NCI-H2196 (cell line): ENCODE results near the gene CCDC124.

ENCODE experiments used
- DNase-seq: peaks from one replicate; lab custom pipeline; 2025; ENCODE audit not compliant: unreplicated experiment; lab: John Stamatoyannopoulos, UW

The CCDC124 gene

DNA sequence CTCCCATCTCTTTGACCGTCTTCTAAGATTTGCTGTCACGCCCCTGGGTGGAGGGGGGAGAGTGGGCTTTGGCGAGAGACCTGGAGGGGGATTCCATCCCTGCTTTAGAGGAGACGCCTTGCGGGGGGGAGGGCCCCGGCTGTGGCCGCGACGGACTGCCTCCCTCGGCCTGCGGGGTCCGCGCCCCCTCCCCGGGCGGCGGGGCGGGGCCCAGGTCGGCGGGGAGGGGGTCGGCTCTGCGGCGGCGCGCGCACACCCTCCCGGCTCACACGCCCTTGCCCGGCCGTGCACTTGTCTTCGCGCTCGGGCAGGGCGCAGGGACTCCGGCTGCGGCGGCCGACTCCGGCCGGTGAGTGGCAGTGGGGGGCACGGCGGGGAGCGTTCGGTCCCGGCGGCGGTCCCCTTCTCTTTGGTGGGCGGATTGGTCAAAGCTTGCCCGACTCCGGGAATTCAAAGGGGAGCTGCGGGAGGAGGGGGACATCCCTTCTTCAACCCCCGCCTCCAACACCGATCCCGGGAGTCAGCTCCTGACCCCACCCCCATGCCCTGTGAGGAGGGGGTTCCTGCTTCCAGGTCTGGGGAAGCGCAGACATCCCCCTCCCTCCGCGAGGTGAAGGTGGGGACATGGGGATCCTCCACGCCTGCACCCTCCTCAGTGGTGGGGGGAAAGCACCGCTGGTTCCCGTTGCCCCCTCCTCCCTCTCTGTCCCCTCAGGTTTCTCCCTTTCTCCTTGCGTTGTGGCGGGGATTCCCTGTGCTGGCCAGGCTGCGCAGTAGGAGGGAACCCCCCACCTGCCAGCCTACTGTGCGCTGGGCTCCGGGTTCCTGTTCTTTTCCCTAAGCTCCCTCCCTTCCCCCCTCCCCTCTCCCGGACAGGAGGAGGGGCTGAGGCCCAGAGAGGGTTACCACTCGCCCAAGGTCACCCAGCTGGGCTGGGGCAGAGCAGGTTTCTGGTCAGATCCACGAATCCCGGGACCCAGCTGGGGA is 19.5 kb downstream of the CCDC124 start:
- no peak for DNase-seq

DNA sequence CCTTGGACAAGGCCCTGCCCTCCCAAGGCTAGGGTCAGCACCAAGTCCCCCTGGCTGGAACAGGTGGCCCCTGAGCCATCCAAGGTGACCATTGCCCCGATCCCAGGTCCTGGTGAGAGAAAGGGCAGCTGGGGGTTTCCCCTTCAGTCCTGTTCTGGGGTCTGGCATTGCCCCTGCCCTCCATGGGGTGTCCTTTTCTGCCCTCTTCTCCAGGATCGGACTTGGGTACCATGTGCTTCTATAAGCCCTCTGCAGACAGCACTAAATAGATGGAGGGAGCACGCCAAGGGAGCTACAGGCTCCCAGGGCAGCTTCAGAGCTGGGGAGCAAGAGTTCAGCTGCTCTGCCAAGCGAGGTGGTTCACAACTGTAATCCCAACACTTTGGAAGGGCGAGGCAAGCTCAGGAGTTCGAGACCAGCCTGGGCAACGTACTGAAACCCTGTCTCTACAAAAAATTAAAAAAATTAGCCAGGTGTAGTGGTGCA is 20.5 kb downstream of the CCDC124 start:
- no peak for DNase-seq

DNA sequence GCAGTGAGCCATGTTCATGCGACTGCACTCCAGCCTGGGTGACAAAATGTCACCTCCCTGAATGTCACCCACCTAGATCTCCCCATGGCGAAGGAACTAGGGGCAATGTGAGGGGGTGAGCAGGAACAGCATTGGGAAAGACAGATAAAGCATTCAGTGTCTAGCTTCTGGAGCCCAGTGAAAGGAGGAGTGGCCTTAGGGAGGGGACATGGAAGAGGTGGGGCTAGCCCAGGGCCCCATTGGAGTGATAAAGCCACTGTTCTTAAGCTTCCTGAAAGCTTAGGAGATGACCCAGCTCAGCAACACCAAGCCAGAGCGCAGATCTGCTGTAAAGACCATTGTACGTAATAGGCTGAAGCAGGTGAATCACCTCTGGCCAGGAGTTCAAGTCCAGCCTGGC is 21.1 kb downstream of the CCDC124 start:
- DNase-seq: no peak

DNA sequence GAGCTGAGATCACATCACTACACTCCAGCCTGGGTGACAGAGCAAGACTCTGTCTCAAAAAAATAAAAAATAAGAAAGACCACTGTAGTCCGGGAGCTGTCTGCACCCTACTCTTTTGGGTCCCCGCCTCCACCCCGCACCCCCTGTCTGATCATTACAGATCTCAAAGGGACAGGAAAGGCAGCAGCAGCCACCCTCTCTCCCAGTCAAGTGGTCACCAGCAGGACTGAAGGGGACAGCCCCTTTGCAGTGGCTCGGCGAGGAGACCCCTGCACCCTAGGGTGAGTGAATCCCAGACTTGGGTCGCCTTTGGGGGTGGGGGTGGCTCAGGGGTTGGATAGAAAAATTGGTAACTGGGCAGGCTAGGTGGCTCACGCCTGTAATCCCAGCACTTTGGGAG is 21.6 kb downstream of the CCDC124 start:
- DNase-seq: no peak

DNA sequence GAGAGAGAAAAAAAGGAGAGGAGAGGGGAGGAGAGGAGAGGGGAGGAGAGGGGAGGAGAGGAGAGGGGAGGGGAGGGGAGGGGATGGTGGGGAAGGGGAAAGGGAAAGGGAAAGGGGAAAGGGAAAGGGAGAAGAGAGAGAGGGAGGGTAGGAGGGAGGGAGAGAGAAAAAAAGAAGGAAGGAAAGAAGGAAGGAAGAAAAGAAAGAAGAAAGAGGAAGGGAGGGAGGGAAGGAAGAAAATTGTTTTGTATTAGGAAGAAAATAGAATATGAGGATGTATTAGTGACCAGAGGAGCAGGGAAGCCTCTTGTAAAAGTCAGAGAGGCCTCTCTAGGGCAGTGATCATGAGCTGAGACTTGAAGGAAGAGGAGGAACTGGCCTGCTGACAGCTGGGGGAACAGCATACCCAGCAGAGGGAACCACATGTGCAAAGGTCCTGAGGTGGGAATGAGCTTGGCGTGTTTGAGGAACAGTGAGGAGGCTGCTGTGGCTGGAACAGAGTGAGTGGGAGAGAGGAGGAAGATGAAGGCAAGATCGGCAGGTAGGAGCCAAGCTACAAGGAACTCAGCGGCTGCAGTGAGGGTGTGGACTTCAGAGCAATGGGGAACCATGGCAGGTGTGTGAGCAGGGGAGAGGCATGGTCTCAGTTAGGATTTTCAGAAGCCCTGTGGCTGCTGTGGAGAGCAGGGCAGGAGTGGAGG is 24.5 kb downstream of the CCDC124 start:
- no peak for DNase-seq

DNA sequence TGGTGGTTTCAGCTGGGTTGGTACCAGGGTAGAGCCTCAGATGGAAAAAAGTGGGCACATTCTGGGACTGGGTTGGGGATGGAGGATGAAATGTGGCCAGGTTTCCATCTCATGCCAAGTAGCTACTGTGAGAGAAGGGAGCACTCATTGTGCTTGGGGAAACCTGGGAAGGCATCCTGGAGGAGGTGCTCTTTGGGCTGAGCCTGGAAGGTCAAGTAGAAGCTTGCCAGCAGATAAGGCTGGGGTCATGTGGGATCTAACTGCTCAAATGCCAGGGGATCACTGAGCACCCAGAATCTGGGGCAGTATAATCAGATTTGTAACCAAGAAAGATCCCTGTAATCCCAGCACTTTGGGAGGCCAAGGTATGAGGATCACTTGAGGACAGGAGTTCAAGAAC is 25.1 kb downstream of the CCDC124 start:
- DNase-seq: no peak

DNA sequence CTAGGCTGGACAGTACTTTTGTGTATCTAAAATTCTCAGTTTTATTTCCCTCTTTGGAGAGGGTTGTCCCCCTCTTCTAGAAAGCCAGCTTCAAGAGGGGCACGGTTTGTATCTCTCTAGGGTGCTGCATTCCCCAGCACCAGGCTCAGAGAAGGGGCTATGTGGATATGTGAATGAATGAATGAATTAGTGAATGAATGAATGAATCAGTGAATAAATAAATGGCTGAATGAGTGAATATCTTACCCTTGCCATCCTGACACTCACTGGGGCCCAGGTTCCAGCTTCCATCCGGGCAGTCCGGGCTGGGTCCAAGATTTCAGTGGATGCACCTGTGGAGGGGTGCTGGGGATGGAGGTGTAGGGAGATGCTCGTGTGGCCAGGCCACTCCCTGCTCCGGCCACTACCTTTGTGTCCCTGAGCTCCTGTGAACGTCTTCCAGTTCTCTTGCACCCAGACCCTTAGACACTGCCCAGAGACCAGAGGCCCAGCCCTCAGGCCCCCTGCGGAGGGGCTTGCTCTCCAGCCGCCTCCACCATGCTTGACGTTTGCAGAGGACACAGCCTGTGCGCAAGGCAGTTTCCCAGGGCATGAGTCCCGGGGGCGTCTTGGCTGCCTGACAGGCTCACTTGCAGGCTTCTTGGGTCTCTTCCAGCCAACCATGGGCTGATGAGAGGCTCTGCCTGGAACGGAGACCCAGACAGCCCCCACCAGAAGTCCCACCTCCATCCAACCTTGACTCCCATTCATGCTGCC is 31.3 kb downstream of the CCDC124 start:
- DNase-seq: no peak

DNA sequence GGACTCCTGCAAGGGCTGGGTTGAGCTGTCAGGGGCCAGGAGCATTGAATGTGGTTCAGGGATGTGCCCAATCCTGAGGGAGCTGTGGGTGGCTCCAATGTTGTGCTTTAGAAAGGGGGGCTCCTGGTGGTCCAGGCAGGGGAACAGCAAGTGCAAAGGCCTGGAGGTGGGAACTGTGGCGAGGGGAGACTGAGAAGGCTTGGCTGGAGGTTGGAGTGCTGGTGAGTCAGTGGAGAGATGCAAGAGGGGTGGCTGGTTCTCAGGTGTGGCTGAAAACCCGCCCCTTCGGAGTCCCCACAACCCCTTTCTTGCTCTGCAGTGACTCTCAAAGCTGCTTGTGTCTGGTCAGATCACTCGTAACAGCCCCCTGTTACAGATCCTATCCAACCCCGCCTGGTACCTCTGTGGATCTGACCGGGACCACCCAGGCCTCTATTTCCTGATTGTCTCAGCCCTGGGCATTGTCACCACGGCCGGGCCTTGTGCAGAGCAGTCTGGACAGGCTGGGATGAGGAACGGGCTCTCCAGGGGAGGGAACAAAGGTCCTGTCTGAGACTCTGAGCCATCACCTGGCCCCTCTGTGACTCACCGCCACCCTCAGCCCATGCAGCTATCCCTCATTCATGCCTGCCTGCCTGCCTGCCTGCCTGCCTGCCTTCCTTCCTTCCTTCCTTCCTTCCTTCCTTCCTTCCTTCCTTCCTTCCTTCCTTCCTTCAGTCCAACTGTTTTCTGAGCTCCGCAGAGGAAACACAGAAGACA is 32.7 kb downstream of the CCDC124 start:
- DNase-seq: no peak

DNA sequence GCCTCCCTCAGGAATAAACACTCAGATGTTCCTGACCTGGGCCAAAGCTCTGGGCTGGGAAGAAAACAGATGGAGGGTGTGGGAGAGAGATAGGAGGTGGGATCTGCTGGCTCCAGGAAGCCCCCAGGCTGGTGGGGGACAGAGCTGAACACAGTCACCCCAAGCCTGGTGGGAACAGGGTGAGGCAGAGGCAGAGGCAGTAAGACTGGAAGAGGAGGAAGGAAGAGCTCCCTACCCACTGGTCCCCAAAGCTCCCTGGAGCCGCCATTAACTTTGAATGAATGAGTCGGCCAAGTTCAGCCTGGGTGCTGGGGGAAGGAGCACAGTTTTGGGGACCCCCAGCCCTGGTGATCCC is 33.3 kb downstream of the CCDC124 start:
- DNase-seq: no peak

DNA sequence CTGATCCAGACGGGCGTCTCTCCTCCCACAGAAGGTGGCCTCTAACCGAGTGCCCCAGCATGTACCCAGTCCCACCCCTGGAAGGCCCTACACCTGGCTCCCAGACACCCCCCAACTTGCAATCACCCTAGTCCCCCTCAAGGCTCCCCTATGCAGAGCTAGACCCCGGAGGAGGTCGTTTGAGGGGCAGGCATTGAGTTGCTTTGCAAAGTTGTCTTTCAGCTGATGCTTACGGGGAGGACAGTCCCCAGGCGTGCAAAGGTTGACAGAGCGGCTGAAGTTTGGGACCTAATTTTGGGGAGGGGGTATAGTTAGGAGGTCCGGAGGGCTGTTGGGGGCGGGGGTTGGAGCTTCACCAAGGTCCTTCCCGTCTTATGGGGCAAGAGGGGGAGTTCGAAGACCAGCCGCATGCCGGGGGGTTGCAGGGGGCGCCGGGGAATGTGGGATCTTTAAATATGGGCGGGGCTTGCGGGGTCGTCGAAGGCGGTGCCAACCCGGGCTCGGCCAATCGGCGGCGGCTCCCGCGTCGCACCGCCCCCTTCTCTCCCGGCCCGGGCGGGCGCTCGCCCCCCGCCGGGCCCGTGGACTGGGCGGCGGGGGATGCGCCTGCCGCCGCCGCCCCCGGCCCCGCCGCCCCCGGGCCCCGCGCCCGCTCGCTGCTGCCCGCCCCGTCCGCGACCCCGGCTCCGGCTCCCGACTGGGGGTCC is 33.9 kb downstream of the CCDC124 start, which contains the start of gene KCNN1:
KCNN1 (plus strand) TSS at position 558 of the 707 bp plus-strand sequence. CDS start 6,782 bp downstream, outside the sequence.
- DNase-seq: no peak

DNA sequence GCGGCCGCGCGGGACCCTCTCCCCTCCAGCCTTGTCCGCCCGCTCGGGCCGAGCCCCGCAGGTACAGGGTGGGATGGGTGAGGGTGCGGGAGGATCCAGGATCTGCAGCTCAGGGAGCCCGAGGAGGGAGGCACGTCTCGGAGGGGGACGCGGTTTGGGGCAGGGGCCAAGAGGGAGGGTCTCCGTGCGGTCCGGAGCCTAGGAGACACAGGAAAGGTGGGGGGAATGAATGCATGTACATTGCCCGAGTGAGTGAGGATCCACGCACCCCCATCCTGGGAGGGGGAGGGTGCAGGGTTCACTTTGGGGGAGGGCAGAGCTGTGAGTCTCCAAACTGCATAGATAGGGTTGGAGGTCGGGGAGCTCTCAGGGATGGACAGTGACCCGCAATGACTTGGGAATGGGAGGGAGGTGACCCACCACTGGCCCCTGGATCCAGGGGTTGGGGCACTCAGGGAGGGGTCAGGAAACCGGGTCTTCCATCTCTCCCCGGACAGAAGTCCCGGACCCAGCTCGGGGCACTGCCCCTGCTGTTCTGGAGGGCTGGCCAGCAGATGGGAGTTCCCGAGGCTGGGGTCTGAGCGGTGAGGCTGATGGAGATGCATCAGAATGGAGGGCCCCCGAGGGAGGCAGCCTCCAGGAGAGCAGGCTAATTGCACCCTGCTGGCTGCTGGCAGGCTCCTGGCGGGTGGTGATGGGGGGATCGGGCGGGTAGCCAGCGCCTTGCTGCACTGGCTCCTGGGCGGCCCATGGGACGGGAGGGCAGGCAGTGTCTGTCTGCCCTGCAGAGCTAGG is 34.6 kb downstream of the CCDC124 start:
- DNase-seq: no peak

DNA sequence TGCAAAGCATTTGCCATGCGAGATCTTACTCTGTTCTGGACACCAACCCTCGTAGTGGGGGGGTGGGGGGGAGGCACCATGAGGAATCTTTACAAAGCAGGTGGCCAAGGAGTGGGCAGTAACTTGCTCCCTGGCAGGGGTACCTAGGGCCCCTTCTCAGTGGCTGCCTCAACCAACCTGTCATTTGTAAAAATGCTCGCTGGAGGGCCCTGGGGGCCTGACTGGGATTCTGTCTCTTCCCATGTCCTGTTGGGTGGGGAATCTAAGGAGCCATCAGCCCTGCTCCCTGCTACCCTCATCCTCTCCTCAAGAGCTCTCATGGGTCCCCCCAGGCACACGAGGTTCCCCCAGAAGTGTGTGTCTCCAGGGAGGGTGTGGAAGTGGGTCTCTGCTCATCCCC is 35.5 kb downstream of the CCDC124 start:
- DNase-seq: no peak

DNA sequence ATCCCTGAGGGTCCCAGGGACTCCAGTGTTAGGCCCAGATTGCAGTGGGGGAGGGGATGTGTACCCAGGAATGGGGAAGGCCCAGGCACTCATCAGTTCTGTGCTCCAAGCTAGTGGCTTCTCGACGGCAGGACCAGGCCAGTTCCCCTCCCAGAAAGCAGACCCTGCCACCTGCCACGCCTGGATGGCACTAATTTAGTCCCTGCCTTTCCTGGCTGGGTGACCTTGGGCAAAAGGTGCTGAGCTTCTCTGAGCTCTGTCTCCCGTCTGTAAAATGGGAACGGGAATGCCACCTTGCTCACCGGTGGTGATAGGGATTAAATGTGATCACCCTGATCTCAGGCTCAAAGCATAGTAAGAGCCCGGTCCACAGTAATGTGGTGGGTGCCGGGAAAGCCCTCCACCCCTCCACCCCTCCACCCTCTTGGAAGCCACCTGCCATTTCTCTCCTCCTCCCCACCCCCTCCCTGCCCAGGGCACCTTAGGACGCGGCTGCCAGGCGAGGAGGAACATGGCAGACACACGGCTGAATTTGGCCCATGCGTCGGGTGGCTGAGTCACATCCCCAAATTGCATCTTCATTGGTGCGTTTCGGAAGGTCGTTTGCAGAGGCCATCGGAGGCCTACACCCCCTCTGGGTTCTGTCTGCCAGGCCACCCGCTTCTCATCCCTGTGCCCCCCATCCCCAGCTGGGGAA is 36.4 kb downstream of the CCDC124 start:
- DNase-seq: no peak

DNA sequence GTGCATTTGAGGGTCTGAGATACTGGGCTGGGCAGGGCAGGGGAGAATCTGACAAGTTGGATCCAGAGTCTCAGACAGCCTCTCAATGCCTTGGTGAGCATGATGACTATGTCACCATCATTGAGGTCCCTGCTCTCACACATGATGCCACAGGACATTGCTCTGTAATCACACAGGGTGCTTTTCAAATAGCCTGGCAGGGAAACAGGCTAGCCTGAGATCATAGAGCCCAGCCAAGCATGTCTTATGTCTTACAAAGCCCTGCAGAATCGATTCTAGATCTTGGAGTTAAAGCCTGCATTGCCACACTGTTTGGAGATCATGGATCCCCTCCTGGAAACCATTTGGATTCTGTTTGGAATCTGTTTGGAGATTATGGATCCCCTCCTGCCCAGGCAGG is 39.4 kb downstream of the CCDC124 start:
- DNase-seq: no peak

DNA sequence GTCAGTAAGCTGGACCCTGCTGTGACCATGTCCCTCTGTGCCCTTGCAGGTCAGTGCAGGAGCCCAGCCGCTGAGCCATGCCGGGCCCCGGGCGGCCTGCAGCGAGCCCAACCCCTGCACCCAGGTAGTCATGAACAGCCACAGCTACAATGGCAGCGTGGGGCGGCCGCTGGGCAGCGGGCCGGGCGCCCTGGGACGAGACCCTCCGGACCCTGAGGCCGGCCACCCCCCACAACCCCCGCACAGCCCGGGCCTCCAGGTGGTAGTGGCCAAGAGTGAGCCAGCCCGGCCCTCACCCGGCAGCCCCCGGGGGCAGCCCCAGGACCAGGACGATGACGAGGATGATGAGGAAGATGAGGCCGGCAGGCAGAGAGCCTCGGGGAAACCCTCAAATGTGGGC is 40.9 kb downstream of the CCDC124 start:
- no peak for DNase-seq

DNA sequence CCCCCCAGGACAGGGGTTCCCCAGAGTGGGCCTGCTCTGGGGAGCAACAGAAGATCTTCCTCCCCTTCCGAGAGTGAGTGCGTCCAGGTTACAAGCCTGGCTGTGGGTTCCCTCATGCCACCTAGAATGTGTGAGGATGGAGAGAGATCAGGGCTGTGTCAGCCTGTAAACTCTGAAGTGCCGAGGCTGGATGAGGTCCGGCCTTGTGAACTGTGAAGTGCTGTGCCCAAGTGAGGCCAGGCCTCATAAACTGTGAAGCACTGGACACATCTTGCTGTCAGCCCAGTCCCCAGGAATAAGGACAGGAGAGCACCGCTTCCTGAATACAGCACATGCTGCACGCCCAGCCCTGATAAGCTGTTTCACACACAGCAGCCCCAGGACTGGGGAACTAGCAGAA is 41.7 kb downstream of the CCDC124 start:
- DNase-seq: no peak

DNA sequence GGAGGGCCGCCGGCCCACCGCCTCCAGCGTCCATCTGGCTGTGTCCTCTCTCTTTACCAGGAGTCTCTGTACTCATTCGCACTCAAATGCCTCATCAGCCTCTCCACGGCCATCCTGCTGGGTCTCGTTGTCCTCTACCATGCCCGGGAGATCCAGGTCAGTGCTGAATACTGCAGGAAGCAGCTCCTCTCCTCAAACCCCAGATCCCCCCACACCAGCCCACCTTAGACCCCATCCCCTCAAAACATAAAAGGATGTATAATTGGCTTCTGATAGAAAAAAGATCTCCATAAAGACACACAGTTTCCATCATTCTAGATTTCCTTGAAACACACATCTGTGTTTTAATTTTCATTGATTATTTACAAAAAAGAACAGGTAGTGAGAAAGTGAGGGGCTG is 42.2 kb downstream of the CCDC124 start:
- no peak for DNase-seq

DNA sequence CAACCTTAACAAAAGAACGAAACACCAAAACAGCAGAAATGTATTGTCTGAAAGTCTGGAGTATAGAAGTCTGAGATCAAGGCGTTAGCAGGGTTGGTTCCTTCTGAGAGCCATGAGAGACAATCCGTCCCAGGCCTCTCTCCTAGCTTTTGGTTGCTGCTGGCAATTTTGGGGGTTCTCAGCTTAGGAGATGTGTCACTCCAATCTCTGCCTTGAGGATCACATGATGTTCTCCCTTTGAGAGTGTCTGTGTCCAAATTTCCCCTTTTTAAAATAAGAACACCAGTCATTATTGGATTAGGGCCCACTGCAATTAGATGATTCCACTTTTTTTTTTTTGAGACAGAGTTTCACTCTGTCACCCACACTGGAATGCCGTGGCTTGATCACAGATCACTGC is 44.2 kb downstream of the CCDC124 start:
- DNase-seq: no peak

DNA sequence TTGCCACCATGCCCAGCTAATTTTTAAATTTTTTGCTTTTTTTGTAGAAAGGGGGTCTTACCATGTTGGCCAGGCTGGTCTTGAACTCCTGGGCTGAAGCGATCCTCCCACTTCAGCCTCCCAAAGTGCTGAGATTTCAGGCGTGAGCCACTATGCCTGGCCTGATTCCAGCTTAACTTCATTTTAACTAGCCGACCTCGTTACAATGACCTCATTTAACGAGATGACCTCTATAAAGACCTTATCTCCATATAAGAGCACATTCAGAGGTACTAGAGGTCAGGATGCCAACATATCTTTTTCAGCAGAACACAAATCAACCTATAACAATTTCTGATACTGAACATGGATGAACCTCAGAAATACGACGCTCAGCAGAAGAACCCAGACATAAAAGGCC is 44.7 kb downstream of the CCDC124 start:
- no peak for DNase-seq
